Fibroblast of mammary gland (primary cell): ENCODE results near the gene GGN.
"Not testable (repeated sequence)": the region's sequence is repeated elsewhere in the genome, so short reads cannot be mapped to it uniquely, and the experiment has no call there.

ENCODE experiments used
- DNase-seq: peaks from one replicate; pipeline ENCODE4 v3.0.0-alpha.2; 2010; ENCODE audit warnings: low read depth
- H3K4me3 ChIP-seq: 2 replicates; pipeline ENCODE4 v1.5.1; 2011; ENCODE audit warnings: low read depth, mild to moderate bottlenecking, low read length, moderate library complexity; ENCODE audit not compliant: control insufficient read depth
- CTCF ChIP-seq: conservative IDR thresholded peaks from 2 replicates; pipeline ENCODE4 v1.5.1; 2011; ENCODE audit warnings: low read depth, low read length, inconsistent platforms; ENCODE audit not compliant: control insufficient read depth, insufficient read depth

Gene GGN

GRCh38 chr19:38420935-38421334 lies 33.1 kb upstream of the GGN start:
- TF ChIP-seq CTCF = no peak
- DNase-seq = no peak
- H3K4me3 ChIP-seq = no peak overlapping the region

GRCh38 chr19:38417544-38418506 lies 30.0 kb upstream of the GGN start:
- TF ChIP-seq CTCF = no peak
- DNase-seq = no peak
- no peak overlapping the region for H3K4me3 ChIP-seq

GRCh38 chr19:38417146-38417543 lies 29.3 kb upstream of the GGN start:
- TF ChIP-seq CTCF = no peak
- no peak overlapping the region for H3K4me3 ChIP-seq
- no peak for DNase-seq

- no peak for DNase-seq
- no peak for TF ChIP-seq CTCF
- no peak overlapping the region for H3K4me3 ChIP-seq
These were observed 25.6 kb upstream of the GGN start for GRCh38 chr19:38413416-38413815.

- no peak overlapping the region for H3K4me3 ChIP-seq
- no peak for DNase-seq
- TF ChIP-seq CTCF = no peak
These were observed 25.1 kb upstream of the GGN start for GRCh38 chr19:38412961-38413360.

- TF ChIP-seq CTCF = no peak
- H3K4me3 ChIP-seq = no peak overlapping the region
- DNase-seq = no peak
These were observed 24.7 kb upstream of the GGN start for GRCh38 chr19:38412491-38412890.

- H3K4me3 ChIP-seq, DNase-seq: not testable (repeated sequence)
These were observed 24.1 kb upstream of the GGN start for GRCh38 chr19:38411898-38412297.
